Measurements from ENCODE around the gene KTN1. TPM values are rescaled to one million over a fixed set of nuclear protein-coding genes. Genes with fewer than 3 reads are reported as not detected.

KTN1 gene
- total and polyA plus RNA-seq, 8 donors: 29.0 to 98.1 (median 71.3) TPM

- Histone ChIP-seq H3K4me3 (no peak overlapping the region), H3K9me3 (no peaks in the 10 kb centered on the region), H3K4me1 (no peaks in the 10 kb centered on the region), H3K27ac (no peak overlapping the region), H3K27me3 (no peaks in the 10 kb centered on the region), H3K36me3 (peaks cover 0 to 18% (median 0%) of the 10 kb centered on the region in 3 donors)
- no peak for TF ChIP-seq CTCF (IDR thresholded peaks at IDR 0.05)
- DNase-seq: no peak
- no peak for FAIRE-seq
- ATAC-seq: no peak
- intact Hi-C loops (cut with DNase I): no loop called here
- 98% methylated on average over 2 of the region's 2 CpGs for WGBS, 2 donors
Measured at GRCh38 chr14:55645845-55646832, 66.1 kb downstream of the KTN1 start.

DNA sequence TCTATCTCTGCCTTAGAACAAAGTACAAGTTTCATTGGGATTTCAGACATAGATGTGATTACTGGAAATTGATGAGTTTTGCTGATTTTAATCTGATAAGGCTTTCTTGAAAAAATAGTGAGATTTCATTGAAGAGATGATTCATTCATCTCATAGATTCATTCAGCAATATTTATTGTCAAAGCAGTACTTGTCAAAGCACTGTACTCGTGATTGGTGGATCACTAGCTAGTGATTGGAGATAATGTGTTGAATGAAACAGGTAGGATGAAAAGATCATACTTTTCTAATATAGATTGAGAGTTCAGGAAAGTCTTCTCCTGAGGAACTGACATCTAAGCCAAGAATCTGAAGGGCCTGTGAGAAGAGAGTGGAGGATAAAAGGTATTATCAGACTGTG lies 71.0 kb downstream of the KTN1 start:
- no peak overlapping the region for H3K27ac ChIP-seq
- no peak overlapping the region for H3K4me3 ChIP-seq
- peaks cover 0 to 8% (median 4%) of the 10 kb centered on the region in 3 donors for H3K4me1 ChIP-seq
- DNase-seq (no peak), FAIRE-seq (no peak), ATAC-seq (no peak)
- intact Hi-C loops (cut with DNase I): no loop called here
- peaks cover 0 to 22% (median 0%) of the 10 kb centered on the region in 3 donors for H3K36me3 ChIP-seq
- TF ChIP-seq CTCF (IDR thresholded peaks at IDR 0.05): no peak
- no peaks in the 10 kb centered on the region for H3K9me3 ChIP-seq
- no peaks in the 10 kb centered on the region for H3K27me3 ChIP-seq
- WGBS, 2 donors: 89 to 92% methylated on average over 1 of the region's 1 CpG

- Histone ChIP-seq H3K4me3 (no peak overlapping the region), H3K4me1 (peaks cover 3 to 11% (median 4%) of the 10 kb centered on the region in 3 donors), H3K9me3 (no peaks in the 10 kb centered on the region), H3K36me3 (peaks cover 0 to 22% (median 0%) of the 10 kb centered on the region in 3 donors), H3K27ac (no peak overlapping the region), H3K27me3 (no peaks in the 10 kb centered on the region)
- no peak for DNase-seq
- peak; percentile 50 to 77 (median 68) for ATAC-seq
- no peak for FAIRE-seq
- no peak for TF ChIP-seq CTCF (IDR thresholded peaks at IDR 0.05)
- WGBS, 2 donors: 12 to 24% methylated on average over 2 of the region's 2 CpGs
- intact Hi-C loops (cut with DNase I): no loop called here
Measured at GRCh38 chr14:55654243-55654642, 74.2 kb downstream of the KTN1 start.

DNA sequence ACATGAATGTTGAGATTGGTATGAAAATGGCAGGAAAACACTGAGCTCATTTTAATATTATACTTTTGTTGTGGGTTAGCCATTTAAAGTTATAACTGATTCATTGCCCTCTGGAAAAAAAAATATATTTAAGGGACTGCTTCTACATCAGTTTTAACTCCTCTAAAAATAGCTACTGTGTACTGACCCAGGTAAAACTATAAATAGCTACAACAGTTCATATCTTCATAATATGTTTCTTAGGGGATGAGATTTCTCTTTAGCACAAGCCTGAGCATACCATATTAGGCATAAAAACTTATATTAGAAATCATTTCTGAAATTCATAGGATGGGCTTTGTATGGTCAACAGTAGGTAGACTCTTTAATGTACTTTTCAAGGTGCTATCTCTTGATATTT lies 81.0 kb downstream of the KTN1 start:
- intact Hi-C loops (cut with DNase I): no loop called here
- Histone ChIP-seq H3K4me1 (peaks cover 0 to 3% (median 3%) of the 10 kb centered on the region in 3 donors), H3K9me3 (no peaks in the 10 kb centered on the region), H3K27me3 (no peaks in the 10 kb centered on the region), H3K27ac (no peak overlapping the region), H3K36me3 (peaks cover 0 to 3% (median 0%) of the 10 kb centered on the region in 3 donors), H3K4me3 (no peak overlapping the region)
- no peak for TF ChIP-seq CTCF (IDR thresholded peaks at IDR 0.05)
- DNase-seq (no peak), FAIRE-seq (no peak), ATAC-seq (no peak)

GRCh38 chr14:55662752-55663151 lies 82.7 kb downstream of the KTN1 start:
- Histone ChIP-seq H3K4me1 (peaks cover 0 to 3% (median 3%) of the 10 kb centered on the region in 3 donors), H3K27me3 (no peaks in the 10 kb centered on the region), H3K4me3 (no peak overlapping the region), H3K27ac (no peak overlapping the region), H3K9me3 (no peaks in the 10 kb centered on the region), H3K36me3 (peaks cover 0 to 3% (median 0%) of the 10 kb centered on the region in 3 donors)
- ATAC-seq: peak in 2 of 4 donors; percentile 33 to 49
- TF ChIP-seq CTCF (IDR thresholded peaks at IDR 0.05): no peak
- intact Hi-C loops (cut with DNase I): no loop called here
- FAIRE-seq: no peak
- no peak for DNase-seq
- 39 to 44% methylated on average over 5 of the region's 5 CpGs for WGBS, 2 donors
